KBM-7 (cell line): Measurements from ENCODE around the gene CBLIF.
"Not testable (repeated sequence)": the region's sequence is repeated elsewhere in the genome, so short reads cannot be mapped to it uniquely, and the experiment has no call there.

Experiments used
- DNase-seq: peaks from one replicate; pipeline ENCODE4 v3.0.0-alpha.2; 2015
- in situ Hi-C: fragments of 300-500 bp; cut with MboI; formaldehyde crosslinking; loops from 2 replicates; pipeline ENCODE4 v1.14.3; 2020; ENCODE audit warnings: low sequenced_read_pairs, low pct_unique_long_range_greater_than_20kb, mixed read lengths

The CBLIF gene

DNA sequence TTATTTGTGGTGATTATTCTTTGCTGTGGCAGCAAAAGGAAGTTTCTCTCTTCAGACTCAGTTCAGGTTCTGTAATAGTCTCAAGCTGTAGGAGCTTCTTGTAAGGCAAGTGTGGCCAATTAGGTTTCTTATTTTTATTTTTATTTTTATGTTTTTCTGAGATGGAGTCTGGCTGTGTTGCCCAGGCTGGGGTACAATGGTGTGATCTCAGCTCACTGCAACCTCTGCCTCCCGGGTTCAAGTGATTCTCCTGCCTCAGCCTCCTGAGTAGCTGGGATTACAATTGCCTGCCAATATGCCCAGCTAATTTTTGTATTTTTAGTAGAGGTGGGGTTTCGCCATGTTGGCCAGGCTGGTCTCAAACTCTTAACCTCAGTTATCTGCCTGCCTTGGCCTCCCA is 4.3 kb upstream of the CBLIF start:
- DNase-seq, in situ Hi-C loops: not testable (repeated sequence)

DNA sequence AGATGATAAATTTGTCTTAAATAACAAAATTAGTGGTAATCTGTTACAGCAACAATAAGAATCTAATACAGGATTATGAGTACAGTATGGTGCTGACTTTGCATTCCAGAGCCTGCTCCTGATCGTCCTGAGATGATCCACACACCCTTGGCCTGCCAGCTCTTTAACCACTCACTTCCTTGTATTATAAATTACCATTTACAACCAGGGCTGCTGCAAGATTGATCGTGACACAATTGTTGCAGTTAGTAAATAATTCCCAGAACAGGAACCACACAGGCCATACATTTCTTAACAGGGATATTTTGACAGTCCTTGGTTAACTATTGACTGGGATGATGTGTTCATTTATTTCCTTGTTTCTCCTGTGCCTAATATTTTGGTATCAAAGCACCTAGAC is 3.8 kb upstream of the CBLIF start:
- in situ Hi-C loops, result no loop called here

DNA sequence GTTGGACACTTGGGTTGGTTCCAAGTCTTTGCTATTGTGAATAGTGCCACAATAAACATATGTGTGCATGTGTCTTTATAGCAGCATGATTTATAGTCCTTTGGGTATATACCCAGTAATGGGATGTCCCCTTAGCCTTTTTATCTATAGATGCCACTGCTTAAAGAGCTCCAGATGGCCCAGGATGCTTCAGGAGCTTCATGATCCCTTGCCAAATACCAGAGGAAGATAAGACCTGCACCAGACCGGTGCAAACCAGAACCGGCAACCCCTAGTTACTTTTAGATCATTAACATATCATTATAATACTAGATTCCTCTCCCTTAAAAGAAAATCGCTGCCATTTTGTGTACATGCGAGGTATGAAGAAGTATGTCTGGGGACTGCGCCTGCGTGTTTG is 3.1 kb upstream of the CBLIF start:
- DNase-seq, in situ Hi-C loops: not testable (repeated sequence)

More for the DNA sequence above, 3.8 kb upstream of the CBLIF start:
- DNase-seq, result no peak

DNA sequence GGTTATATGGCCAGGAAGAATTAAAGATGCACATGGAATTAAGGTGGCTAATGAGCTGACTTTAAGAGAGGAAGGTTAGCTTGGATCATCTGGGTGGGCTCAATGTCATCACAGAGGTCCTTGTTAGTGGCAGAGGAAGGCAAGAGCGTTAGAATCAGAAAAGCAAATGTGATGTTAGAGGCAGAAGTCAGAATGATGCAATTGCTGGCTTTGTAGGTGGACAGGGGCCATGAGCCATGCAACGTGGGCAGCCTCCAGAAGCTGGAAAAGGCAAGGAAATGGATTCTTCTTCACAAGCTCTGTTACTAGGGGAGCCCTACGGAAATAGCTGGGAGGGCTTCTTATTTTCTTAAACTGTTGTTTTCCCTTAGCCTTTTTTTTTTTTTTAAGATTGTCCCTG is 2.3 kb upstream of the CBLIF start:
- in situ Hi-C loops, result no loop called here
- no peak for DNase-seq

DNA sequence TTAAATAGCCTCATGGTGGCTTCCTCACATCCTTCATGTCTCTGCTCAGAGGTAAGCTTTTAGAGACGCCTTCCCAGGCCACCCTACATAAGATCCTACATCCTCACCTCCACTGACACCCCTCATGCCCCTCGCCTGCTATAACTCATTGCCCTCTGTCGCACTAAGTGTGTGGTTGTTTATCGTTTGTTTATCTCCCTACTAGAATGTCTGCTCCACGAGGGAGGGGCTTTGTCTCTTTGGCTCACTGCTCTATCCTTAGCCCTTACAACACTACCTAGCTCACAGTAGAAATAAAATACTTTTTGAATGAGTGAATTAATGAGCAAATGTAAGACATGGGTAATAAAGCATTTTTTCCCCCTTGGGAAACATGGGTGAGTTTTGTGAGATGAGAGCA is 1.3 kb upstream of the CBLIF start:
- no peak for DNase-seq
- in situ Hi-C loops, result no loop called here

DNA sequence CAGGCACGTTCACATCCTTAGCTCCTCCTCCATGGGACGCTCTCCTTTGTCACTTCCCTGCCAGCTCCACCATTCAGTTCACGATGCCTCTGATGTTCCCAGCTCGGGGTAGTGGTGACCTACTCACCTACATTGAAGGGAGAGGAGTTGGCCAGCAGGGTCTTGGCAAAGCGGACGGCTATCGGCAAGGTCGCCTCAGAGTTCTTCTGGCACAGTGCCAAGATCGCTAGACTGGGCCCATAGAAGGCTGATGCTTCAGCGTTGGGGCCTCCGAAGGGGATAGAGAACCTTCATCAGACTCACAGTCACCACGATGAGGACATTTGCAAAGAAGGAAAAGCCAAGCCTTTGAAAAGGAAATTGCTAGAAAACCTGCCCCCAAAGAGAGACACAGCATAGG is 3.0 kb downstream of the CBLIF start:
- DNase-seq, result no peak
- in situ Hi-C loops, result no loop called here

DNA sequence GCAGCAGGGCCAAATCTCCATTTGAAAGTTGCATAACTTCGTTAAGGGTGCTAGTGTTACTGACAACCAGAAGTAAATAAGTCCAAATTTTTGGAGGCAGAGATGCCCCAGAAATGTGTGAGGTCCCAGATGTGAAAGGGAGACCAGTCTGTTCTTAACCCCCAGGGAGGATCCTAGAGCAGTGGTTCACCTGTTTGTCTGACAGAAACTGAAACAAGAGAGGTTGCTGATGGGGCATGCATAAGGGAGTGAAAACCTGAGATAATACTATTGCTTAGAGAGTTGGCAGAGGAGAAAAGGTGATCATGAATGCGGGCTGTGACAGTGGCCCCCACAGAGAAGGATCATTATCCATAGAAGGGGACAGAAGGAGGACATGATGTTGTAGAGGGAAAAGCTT is 3.8 kb downstream of the CBLIF start:
- in situ Hi-C loops, result no loop called here
- DNase-seq, result no peak

DNA sequence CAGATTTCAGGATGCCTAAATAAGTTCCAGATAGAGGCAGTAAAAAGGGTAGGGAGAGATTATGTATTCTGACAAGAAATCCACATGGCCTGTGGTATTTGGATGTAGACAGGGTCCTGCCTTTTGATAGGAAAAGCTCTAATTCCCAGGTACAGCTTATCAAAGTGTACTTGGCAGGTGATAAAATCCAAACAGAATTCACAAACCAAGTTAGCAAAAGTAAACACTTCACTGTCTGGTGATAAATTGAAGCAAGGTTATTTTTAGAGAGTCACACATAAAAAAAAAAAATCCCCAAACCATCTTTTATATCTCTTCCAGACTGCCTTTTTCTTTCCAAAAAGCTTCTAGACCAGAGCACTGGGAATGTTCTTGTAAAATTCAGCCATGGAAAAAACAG is 5.7 kb downstream of the CBLIF start:
- no peak for DNase-seq
- in situ Hi-C loops, result no loop called here

DNA sequence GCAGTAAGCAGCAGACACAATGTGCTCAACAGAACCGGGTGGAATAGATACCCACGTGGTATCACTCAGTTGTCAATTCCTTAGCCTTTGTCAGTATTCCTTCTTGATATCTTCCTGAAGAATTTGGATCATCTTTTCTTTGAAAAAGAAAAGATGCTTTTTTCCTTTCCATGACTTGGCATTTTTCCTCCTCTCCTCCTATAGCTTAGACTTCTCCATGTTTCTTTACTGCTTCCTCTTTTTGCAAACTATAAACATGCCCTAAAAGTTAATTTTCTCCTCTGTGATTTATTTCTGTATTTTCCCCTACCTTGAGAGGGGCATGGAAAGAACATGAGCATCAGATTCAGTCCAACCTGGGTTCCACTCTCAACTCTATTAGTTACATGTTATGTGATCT is 11.7 kb downstream of the CBLIF start:
- in situ Hi-C loops, result no loop called here

DNA sequence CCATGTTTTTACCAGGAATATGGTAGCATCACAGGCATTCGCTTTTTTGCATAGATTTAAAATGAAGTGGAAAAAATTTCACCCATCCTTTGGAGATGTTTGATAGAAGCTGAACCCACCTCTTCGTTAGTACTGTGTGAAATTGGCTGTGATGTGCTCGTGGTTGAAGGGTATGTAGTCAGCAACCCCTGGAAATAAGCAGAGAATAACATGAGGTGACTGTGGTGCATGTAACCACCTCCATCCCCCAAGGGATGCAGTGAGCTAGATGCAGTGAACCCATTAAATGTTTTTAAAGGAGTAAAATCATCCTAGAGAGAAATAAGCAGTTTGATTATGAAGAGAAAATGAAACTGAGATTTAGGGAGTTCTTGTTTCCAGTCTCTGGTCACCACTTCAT is 15.9 kb downstream of the CBLIF start:
- no peak for DNase-seq
- in situ Hi-C loops, result no loop called here

More for the DNA sequence above, 11.7 kb downstream of the CBLIF start:
- peak; percentile 47 for DNase-seq

DNA sequence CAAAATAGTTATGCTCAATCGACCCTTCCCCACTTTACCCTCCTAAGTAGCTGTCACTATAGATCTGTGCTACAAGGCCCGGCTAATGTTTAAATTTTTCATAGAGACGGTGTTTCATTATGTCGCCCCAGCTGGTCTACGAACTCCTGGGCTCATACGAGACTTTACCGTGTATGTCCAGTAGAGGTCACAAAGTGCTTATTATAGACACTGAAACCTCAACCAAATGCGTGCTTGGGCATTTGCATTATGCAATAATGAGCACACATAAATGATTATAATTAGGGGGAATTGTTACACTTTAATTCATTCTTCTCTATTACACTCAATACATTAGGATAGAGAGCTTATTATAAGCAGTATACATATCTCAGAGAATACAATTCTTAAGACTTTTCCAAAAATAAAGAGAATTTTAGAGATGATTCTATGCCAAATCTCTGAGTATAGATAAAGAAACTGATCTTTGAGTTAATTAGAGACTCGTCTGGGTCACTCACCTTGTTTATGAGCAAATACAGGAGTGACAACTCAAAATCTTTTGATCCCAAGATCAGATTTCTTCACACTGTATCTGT is 22.2 kb downstream of the CBLIF start:
- in situ Hi-C loops, result no loop called here

DNA sequence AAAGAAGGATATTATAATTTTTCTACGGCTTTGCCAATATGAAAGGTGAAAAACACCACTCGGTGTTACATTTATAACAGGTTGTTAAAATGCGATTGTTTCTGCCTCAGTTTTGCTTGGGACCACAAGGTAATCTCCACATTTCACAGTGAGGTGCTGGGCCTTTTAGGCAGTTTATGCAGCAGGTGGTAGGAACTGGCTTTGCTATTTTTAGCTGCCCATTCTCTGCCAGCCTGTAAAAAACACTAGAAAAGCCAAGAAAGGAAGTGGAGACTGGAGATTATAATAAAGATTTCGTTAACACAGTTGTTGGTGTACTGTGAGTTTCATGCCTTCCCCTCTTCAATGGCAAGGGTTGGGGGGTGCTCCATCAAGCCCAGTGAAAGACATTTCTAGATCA is 26.7 kb downstream of the CBLIF start:
- peak; percentile 75 for DNase-seq
- in situ Hi-C loops, result no loop called here

More for the DNA sequence above, 22.2 kb downstream of the CBLIF start:
- peak; percentile 78 for DNase-seq

DNA sequence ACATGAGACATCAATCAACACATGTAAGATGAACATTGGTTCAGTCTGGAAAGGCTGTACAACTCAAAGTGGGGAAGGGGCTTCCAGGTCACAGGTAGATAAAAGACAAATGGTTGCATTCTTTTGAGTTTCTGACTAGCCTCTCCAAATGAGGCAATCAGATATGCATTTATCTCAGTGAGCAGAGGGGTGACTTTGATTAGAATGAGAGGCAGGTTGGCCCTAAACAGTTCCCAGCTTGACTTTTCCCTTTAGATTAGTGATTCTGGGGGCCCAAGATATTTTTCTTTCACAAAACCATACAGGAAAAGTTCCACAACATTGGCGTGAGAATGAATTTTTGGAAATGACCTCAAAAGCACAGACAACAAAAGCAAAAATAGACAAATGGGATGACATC is 28.9 kb downstream of the CBLIF start:
- in situ Hi-C loops, DNase-seq: not testable (repeated sequence)

DNA sequence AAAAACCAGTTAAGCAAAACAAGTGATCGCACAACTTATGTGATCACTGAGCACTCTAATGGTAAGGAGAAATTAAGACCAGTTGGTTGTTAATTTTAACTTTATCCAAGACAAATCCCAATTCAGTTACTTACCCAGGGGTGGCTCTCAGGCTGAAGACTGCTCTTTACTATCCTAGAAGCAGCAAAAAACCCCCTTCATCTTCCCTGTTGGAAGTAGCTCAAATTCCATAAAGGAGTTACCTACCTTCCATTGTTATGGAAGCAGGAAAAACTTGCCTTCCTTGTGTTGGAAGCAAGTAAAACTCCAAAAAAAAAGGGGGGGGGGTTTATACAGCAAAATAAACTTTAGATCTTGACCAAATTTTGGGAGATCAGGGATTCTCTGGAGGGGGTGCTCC is 29.5 kb downstream of the CBLIF start:
- no peak for DNase-seq
- in situ Hi-C loops, result no loop called here

DNA sequence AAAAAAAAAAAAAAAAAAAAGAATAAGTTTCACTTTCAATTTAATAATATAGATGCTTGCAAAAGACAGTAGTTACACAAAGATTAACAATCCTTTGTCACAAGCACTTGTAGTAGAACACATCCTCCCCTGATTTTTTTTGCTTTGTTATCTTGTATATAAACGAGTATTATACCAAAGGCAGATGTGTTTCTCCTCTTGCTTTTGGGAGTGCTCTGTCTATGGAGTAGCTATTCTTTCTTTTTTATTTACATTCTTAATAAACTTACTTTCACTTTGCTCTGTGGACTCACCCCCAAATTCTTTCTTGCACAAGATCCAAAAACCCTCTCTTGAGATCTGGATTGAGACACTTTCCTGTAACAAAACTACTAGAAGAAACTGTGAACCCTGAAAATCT is 31.3 kb downstream of the CBLIF start:
- no peak for DNase-seq
- in situ Hi-C loops, result no loop called here

DNA sequence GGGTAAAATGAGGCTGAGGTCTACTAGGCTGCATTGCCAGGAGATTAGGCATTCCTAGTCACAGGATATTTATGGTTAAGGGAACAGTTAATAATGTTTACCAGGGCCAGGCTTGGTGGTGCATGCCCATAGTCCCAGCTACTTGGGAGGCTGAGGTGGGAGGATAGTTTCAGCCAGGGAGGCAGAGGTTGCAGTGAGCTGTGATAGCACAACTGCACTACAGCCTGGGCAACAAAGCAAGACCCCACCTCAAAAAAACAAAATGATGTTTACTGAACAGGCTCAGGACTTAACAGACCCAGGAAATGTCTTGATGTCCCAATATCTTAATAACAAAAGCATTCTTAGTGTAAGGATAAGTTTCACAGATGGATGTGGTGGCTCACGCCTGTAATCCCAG is 31.9 kb downstream of the CBLIF start:
- DNase-seq, result no peak
- in situ Hi-C loops, result no loop called here

DNA sequence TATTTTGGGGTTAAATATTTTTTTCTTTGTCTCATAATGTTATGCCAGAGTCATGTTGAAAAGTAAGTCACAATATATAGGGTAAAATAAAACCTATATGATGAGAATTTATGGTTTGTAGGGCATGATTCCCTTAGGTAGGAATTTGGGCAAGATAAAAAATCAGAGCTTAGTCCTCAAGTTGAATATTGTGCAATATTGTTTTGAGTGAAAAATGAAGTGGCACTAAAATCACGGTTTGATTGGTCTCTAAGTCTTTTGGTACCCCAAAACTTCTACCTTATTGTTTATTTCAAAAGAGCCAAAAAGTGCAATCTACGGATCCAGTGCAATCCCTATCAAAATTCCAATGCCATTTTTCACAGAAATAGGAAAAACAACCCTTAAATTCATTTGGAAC is 33.1 kb downstream of the CBLIF start:
- in situ Hi-C loops, result no loop called here
- no peak for DNase-seq

DNA sequence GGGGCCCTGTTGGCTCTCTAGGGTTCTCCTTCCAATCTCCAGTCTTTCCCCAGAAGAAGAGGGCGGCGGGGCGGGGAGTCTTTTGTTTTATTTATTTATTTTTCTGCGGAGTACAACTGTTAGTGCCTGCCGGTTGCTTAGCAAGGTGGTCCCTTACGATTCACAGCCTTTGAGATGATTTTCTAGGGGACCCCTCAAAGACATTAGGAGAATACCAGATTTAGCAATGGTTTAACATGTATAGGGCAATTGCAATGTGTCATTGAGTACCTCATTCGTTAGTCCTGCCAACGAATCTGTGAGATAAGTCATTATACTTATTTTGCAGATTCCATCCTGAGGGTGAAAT is 34.4 kb downstream of the CBLIF start:
- DNase-seq, result no peak
- in situ Hi-C loops, result no loop called here

DNA sequence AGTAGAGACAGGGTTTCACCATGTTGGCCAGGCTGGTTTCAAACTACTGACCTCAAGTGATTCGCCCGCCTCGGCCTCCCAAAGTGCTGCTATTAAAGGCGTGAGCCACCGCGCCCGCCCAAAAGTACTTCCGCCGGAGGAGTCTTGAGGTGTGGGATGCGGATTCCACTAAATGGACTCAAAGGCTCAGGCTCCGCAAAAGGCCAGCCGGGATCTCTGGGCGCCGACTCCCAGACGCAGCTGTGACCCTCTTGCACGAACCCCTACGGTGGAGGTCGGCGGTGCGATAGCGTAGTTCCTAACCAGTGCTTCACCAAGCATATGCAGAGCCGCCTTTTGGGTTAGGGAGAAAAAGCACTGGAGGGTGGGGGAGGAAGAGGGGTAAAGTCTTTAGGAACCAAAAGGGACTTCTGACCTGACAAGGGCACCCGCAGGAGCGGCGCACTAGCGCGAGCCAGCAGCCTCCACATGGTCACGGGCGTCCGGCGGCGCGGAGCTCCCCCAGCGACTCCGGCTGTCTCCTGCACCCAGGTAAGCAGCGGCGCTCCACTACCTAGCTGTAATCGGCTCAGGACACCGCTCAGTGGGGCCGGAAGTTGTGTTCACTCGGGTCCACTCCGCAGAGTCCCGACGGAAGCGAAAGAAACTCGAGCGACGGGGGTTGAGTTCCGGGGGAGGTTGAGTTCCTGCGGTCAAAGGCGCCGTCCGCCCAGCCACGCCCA is 34.9 kb downstream of the CBLIF start, which contains the start of gene MRPL16:
MRPL16 (minus strand) TSS at position 590 of the 722 bp plus-strand sequence; CDS start at position 470, 120 bp downstream.
- in situ Hi-C loops, result no loop called here
- peak; percentile 94 for DNase-seq

DNA sequence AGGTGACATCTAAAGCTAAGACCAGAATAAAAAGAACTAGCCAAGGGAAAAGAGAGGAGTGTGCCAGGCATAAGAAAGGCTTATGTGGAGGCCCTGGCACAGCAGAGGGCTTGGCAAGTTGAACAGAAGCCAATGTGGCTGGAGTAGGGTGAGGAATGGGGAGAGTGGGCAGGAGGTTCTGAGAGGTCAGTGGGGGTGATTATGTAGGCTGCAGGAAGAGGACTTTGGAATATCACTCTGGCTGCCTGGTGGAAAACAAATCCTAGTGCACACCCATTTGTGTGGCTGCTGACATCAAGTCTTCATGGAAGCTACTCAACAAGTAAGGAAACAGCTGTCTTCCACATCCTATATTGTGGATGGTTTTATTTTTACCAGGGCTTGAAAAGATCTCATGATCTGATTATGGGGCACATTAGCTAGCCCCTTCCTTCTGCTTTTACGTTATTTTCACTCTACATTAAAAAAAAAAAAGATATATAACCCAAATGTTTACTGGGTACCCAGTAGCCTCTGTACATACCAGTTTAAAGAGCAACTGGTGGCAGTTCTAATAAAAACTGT is 38.2 kb downstream of the CBLIF start:
- in situ Hi-C loops, result no loop called here
- DNase-seq, result no peak

DNA sequence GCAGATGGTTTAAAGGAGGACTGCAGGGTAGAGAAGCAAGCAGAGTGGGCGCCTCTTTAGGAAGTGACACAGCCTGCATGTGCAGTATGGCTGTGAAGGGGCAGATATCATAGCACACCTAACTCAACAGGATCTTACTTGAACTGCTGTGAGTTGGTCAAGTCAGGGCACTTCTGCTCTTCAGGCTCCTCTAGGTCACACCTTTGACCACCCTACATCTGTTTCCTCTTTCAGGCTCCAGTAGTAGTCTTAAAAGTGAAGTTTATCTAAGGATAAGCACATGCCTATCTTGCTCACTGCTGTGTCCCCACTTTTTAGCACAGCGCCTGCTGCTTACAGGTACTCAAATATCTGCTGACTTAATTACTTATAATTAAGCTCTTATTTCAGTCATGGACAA is 41.2 kb downstream of the CBLIF start:
- peak; percentile 20 for DNase-seq
- in situ Hi-C loops, result no loop called here
